ENCODE results near the gene FILIP1L. TPM values are rescaled to one million over a fixed set of nuclear protein-coding genes. Genes with fewer than 3 reads are reported as not detected.

FILIP1L gene
- polyA plus RNA-seq, 1 donor (not counting 4 experiments of a cell fraction or from before 2014, with no cell fraction given), result 14.7 TPM

- Histone ChIP-seq H3K9me3 (ENCODE audit: control insufficient read depth, low read depth, low read length) (no peaks in the 10 kb centered on the region), H3K27me3 (ENCODE audit: control insufficient read depth, extremely low read depth, insufficient read depth, low read length) (no peaks in the 10 kb centered on the region), H3K79me2 (ENCODE audit: control insufficient read depth, insufficient read depth, low read length) (peaks cover 4% of the 10 kb centered on the region), H3K36me3 (ENCODE audit: control insufficient read depth in 2 of 2, extremely low read depth in 1 of 2, insufficient read depth in 2 of 2, low read length in 2 of 2) (no peaks in the 10 kb centered on the region), H4K20me1 (ENCODE audit: control insufficient read depth, extremely low read depth, insufficient read depth, low read length) (no peaks in the 10 kb centered on the region), H3K9ac (ENCODE audit: control insufficient read depth, extremely low read depth, insufficient read depth, low read length) (peak overlapping the region; percentile 35), H3K9me1 (ENCODE audit: control insufficient read depth, extremely low read depth, insufficient read depth, low read length) (no peaks in the 10 kb centered on the region), H2AFZ (ENCODE audit: control insufficient read depth, low read length) (no peak overlapping the region), H3K4me3 (ENCODE audit: control insufficient read depth in 2 of 3, extremely low read depth in 1 of 3, insufficient read depth in 2 of 3, low read depth in 1 of 3, low read length in 3 of 3) (no peak overlapping the region), H3K4me1 (ENCODE audit: control insufficient read depth, extremely low read depth, insufficient read depth, low read length) (peaks cover 26% of the 10 kb centered on the region), H3K4me2 (ENCODE audit: control insufficient read depth, extremely low read depth, insufficient read depth, low read depth, low read length) (peak overlapping the region; percentile 70), H3K27ac (ENCODE audit: control insufficient read depth, insufficient read depth, low read length) (peak overlapping the region; percentile 78)
- dilution Hi-C loops (cut with MboI; ENCODE audit: extremely low pct_ligation_motif_present, low sequenced_read_pairs), result no loop called here
- FAIRE-seq (no peak), DNase-seq (ENCODE audit: low read depth, low spot score) (no peak)
- TF ChIP-seq, protein P1, sequence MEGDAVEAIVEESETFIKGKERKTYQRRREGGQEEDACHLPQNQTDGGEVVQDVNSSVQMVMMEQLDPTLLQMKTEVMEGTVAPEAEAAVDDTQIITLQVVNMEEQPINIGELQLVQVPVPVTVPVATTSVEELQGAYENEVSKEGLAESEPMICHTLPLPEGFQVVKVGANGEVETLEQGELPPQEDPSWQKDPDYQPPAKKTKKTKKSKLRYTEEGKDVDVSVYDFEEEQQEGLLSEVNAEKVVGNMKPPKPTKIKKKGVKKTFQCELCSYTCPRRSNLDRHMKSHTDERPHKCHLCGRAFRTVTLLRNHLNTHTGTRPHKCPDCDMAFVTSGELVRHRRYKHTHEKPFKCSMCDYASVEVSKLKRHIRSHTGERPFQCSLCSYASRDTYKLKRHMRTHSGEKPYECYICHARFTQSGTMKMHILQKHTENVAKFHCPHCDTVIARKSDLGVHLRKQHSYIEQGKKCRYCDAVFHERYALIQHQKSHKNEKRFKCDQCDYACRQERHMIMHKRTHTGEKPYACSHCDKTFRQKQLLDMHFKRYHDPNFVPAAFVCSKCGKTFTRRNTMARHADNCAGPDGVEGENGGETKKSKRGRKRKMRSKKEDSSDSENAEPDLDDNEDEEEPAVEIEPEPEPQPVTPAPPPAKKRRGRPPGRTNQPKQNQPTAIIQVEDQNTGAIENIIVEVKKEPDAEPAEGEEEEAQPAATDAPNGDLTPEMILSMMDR (optimal IDR thresholded peaks at IDR 0.05 in 1 of 3, IDR thresholded peaks at IDR 0.05 in 1 of 3, conservative IDR thresholded peaks at IDR 0.05 in 1 of 3; ENCODE audit: extremely low read depth in 1 of 3, insufficient read depth in 2 of 3, low read length in 3 of 3), result no peak
- no peak for TF ChIP-seq EZH2 (IDR thresholded peaks at IDR 0.05; ENCODE audit: low read length)
Observed at GRCh38 chr3:99896482-99896881, 217.8 kb downstream of the FILIP1L start.

- H3K9me3 ChIP-seq (ENCODE audit: control insufficient read depth, low read depth, low read length), result no peaks in the 10 kb centered on the region
- peaks cover 4% of the 10 kb centered on the region for H3K79me2 ChIP-seq (ENCODE audit: control insufficient read depth, insufficient read depth, low read length)
- no peaks in the 10 kb centered on the region for H3K27me3 ChIP-seq (ENCODE audit: control insufficient read depth, extremely low read depth, insufficient read depth, low read length)
- H3K36me3 ChIP-seq (ENCODE audit: control insufficient read depth in 2 of 2, extremely low read depth in 1 of 2, insufficient read depth in 2 of 2, low read length in 2 of 2), result no peaks in the 10 kb centered on the region
- DNase-seq (ENCODE audit: low read depth, low spot score) (peak; percentile 56), FAIRE-seq (peak; percentile 92)
- TF ChIP-seq, protein P1 (optimal IDR thresholded peaks at IDR 0.05 in 1 of 3, IDR thresholded peaks at IDR 0.05 in 1 of 3, conservative IDR thresholded peaks at IDR 0.05 in 1 of 3; ENCODE audit: extremely low read depth in 1 of 3, insufficient read depth in 2 of 3, low read length in 3 of 3), result no peak
- no peak for TF ChIP-seq EZH2 (IDR thresholded peaks at IDR 0.05; ENCODE audit: low read length)
- peak overlapping the region; percentile 70 for H3K4me2 ChIP-seq (ENCODE audit: control insufficient read depth, extremely low read depth, insufficient read depth, low read depth, low read length)
- H3K4me3 ChIP-seq (ENCODE audit: control insufficient read depth in 2 of 3, extremely low read depth in 1 of 3, insufficient read depth in 2 of 3, low read depth in 1 of 3, low read length in 3 of 3), result peak overlapping the region in 1 of 3 experiments; percentile 12
- H4K20me1 ChIP-seq (ENCODE audit: control insufficient read depth, extremely low read depth, insufficient read depth, low read length), result no peaks in the 10 kb centered on the region
- peak overlapping the region; percentile 78 for H3K27ac ChIP-seq (ENCODE audit: control insufficient read depth, insufficient read depth, low read length)
- dilution Hi-C loops (cut with MboI; ENCODE audit: extremely low pct_ligation_motif_present, low sequenced_read_pairs), result no loop called here
- peak overlapping the region; percentile 70 for H2AFZ ChIP-seq (ENCODE audit: control insufficient read depth, low read length)
- peaks cover 23% of the 10 kb centered on the region for H3K4me1 ChIP-seq (ENCODE audit: control insufficient read depth, extremely low read depth, insufficient read depth, low read length)
- H3K9ac ChIP-seq (ENCODE audit: control insufficient read depth, extremely low read depth, insufficient read depth, low read length), result peak overlapping the region; percentile 35
- H3K9me1 ChIP-seq (ENCODE audit: control insufficient read depth, extremely low read depth, insufficient read depth, low read length), result no peaks in the 10 kb centered on the region
Observed at GRCh38 chr3:99895703-99896441, 218.4 kb downstream of the FILIP1L start.

Data from keratinocyte (primary cell).